HCT116 (cell line): ENCODE measurements around the gene CHRD. TPM values are rescaled to one million over a fixed set of nuclear protein-coding genes. Genes with fewer than 3 reads are reported as not detected.

Experiments
- ATAC-seq: fragments of 200-7000 bp; cut with Tn5 transposase; 2 replicates; pipeline ENCODE4 v1.9.1; 2020; ENCODE audit warnings: mild to moderate bottlenecking, moderate library complexity
- BruUV-seq: library from RNA; stranded (reverse); fragments of 400-500 nt; replicated peaks from 2 replicates; lab custom pipeline; 2021; lab: Mats Ljungman, UMichigan
- CTCF ChIA-PET: fragments of 300-600 bp; sonication (Branson Sonifier 250); formaldehyde crosslinking; loops from one replicate; lab custom pipeline; 2021; ENCODE audit warnings: antibody characterized with exemption; lab: Charles Lee
- POLR2A ChIA-PET: fragments of 300-600, 350-600 bp; sonication (Branson Sonifier 250); formaldehyde crosslinking; loops from one replicate; lab custom pipeline; 2021; ENCODE audit warnings: antibody characterized with exemption; lab: Charles Lee
- RAD21 ChIA-PET, 2 experiments: fragments of 300-600 bp; sonication (Branson Sonifier 250); formaldehyde crosslinking; loops; one replicate each; lab custom pipeline; 2023; ENCODE audit warnings: low total read pairs in 2 of 2; ENCODE audit not compliant: uncharacterized antibody in 2 of 2, unreplicated experiment in 2 of 2, low non-redundant PET in 1 of 2; lab: Charles Lee
- DNase-seq: peaks from one replicate; pipeline ENCODE4 v3.0.0-alpha.2; 2010; ENCODE audit warnings: low read depth, low spot score
- H2AFZ ChIP-seq: fragments of 200-600 bp; shearing (Covaris generic), sonication (generic); 2 replicates; pipeline ENCODE4 v1.6.1; 2017; ENCODE audit warnings: low read depth, mixed run types, mixed read lengths, antibody characterized with exemption, low read length; ENCODE audit not compliant: poor library complexity, severe bottlenecking
- H3K27ac ChIP-seq: 2 replicates; pipeline ENCODE4 v1.5.1; 2012; ENCODE audit warnings: low read depth, low read length
- H3K27me3 ChIP-seq: fragments of 200-600 bp; sonication (generic); 2 replicates; pipeline ENCODE4 v1.6.1; 2016; ENCODE audit warnings: mixed run types, low read length, mixed read lengths; ENCODE audit not compliant: insufficient read depth
- H3K36me3 ChIP-seq, 2 experiments: fragments of 200-500 bp in 1 of 2; fragments of 200-600 bp in 1 of 2; sonication (Bioruptor generic) in 1 of 2; sonication (generic) in 1 of 2; 2 replicates each; pipeline versions ENCODE4 v1.5.1 to v1.6.1; 2014 to 2016; ENCODE audit warnings: low read length in 2 of 2, inconsistent platforms in 1 of 2, mixed read lengths in 1 of 2, mixed run types in 1 of 2; ENCODE audit not compliant: insufficient read depth in 2 of 2, control insufficient read depth in 1 of 2
- H3K4me1 ChIP-seq, 2 experiments: fragments of 200-600 bp in 1 of 2; sonication (generic) in 1 of 2; 2 replicates each; pipeline versions ENCODE4 v1.5.1 to v1.6.1; 2012 to 2017; ENCODE audit warnings: low read length in 2 of 2, inconsistent platforms in 1 of 2, mild to moderate bottlenecking in 1 of 2, mixed read lengths in 1 of 2, mixed run types in 1 of 2, moderate library complexity in 1 of 2; ENCODE audit not compliant: insufficient read depth in 2 of 2, control insufficient read depth in 1 of 2
- H3K4me2 ChIP-seq: fragments of 200-600 bp; sonication (generic); 2 replicates; pipeline ENCODE4 v1.6.1; 2017; ENCODE audit warnings: mixed run types, low read length, mixed read lengths
- H3K4me3 ChIP-seq, 2 experiments: fragments of 200-600 bp in 1 of 2; sonication (generic) in 1 of 2; replicated peaks in 1 of 2; 2 replicates each; pipeline ENCODE4 v1.5.1; 2011 to 2016; ENCODE audit warnings: low read length in 2 of 2, control low read depth in 1 of 2, low read depth in 1 of 2, mild to moderate bottlenecking in 1 of 2, mixed read lengths in 1 of 2, mixed run types in 1 of 2
- H3K79me2 ChIP-seq: fragments of 200-600 bp; sonication (generic); 2 replicates; pipeline ENCODE4 v1.6.1; 2017; ENCODE audit warnings: mild to moderate bottlenecking, mixed run types, low read length, moderate library complexity, mixed read lengths; ENCODE audit not compliant: insufficient read depth
- H3K9ac ChIP-seq: fragments of 200-600 bp; sonication (generic); 2 replicates; pipeline ENCODE4 v1.6.1; 2016; ENCODE audit warnings: low read length, mixed read lengths
- H3K9me2 ChIP-seq: fragments of 200-600 bp; sonication (generic), shearing (Covaris generic); 2 replicates; pipeline ENCODE4 v1.6.1; 2017; ENCODE audit warnings: mixed run types, mild to moderate bottlenecking, moderate library complexity; ENCODE audit not compliant: insufficient read depth
- H3K9me3 ChIP-seq, 2 experiments: fragments of 200-500 bp in 1 of 2; fragments of 200-600 bp in 1 of 2; sonication (Bioruptor generic) in 1 of 2; sonication (generic) in 1 of 2; 2 replicates each; pipeline ENCODE4 v1.6.1; 2014 to 2017; ENCODE audit warnings: low read length in 2 of 2, mixed read lengths in 2 of 2, inconsistent platforms in 1 of 2, low read depth in 1 of 2, mild to moderate bottlenecking in 1 of 2, mixed run types in 1 of 2, moderate library complexity in 1 of 2; ENCODE audit not compliant: control insufficient read depth in 1 of 2, insufficient read depth in 1 of 2
- H4K20me1 ChIP-seq: fragments of 200-600 bp; sonication (generic), shearing (Covaris generic); 2 replicates; pipeline ENCODE4 v1.6.1; 2017; ENCODE audit warnings: mixed run types, mild to moderate bottlenecking, moderate library complexity; ENCODE audit not compliant: insufficient read depth
- ELF1 ChIP-seq: IDR thresholded peaks from 2 replicates; pipeline ENCODE4 v1.6.1; 2012; ENCODE audit warnings: low read depth, borderline replicate concordance
- POLR2A ChIP-seq: IDR thresholded peaks from 2 replicates; pipeline ENCODE4 v1.7.0; 2011; ENCODE audit warnings: borderline replicate concordance; ENCODE audit not compliant: insufficient read depth, insufficient read length; ENCODE audit errors: extremely low read depth
- RAD21 ChIP-seq: IDR thresholded peaks from 2 replicates; pipeline ENCODE4 v1.6.1; 2012; ENCODE audit warnings: low read depth, mild to moderate bottlenecking
- SP1 ChIP-seq: IDR thresholded peaks from 2 replicates; pipeline ENCODE4 v1.6.1; 2012; ENCODE audit warnings: low read depth
- TCF7L2 ChIP-seq: IDR thresholded peaks from 2 replicates; pipeline ENCODE4 v1.7.0; 2011; ENCODE audit warnings: borderline replicate concordance, inconsistent platforms; ENCODE audit not compliant: insufficient read depth, insufficient read length; ENCODE audit errors: extremely low read depth
- ZNF274 ChIP-seq: fragments of 200-500 bp; sonication (Bioruptor generic); IDR thresholded peaks from 2 replicates; pipeline ENCODE4 v1.6.1; 2014; ENCODE audit warnings: mild to moderate bottlenecking, low read depth, low read length, inconsistent platforms
- intact Hi-C: fragments of 100-400 bp; cut with micrococcal nuclease; formaldehyde crosslinking; loops from 2 replicates; pipeline ENCODE4 v1.10.0; 2022
- total RNA-seq: library from RNA; stranded (reverse); gene quantifications from one replicate; pipeline ENCODE4 v1.2.1, GENCODE V29; 2021; ENCODE audit not compliant: unreplicated experiment
- TF ChIP-seq, protein P1 (sequence below): IDR thresholded peaks from 2 replicates; pipeline ENCODE4 v1.6.1; 2012; ENCODE audit warnings: low read depth
- TF ChIP-seq, protein P2 (sequence below): IDR thresholded peaks from 2 replicates; pipeline ENCODE4 v1.6.1; 2011; ENCODE audit warnings: mild to moderate bottlenecking, low read length, moderate library complexity; ENCODE audit not compliant: insufficient replicate concordance; ENCODE audit errors: extremely low read depth

The CHRD gene
- total RNA-seq, 1 experiment from 2014 or later = 8.0 TPM

DNA sequence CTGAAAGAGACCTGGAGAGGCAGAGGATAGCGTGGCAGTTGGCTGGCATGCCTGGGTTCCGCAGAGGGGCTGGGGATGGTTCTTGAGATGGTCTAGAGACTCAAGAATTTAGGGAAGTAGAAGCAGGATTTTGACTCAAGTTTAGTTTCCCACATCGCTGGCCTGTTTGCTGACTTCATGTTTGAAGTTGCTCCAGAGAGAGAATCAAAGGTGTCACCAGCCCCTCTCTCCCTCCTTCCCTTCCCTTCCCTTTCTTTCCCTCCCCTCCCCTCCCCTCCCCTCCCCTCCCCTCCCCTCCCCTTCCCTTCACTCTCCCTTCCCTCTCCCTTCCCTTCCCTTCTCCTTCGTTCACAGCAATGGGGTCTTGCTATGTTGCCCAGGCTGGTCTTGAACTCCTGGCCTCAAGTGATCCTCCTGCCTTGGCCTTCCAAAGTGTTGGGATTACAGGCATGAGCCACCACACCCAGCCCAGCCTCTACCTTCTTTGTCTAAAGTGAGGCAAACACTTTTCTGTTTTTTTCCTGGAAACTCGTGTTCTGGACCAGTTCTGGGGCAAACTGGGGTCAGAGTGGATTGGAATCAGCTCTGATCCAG is 10.2 kb downstream of the CHRD start:
- POLR2A ChIA-PET = no interaction called here
- H3K4me2 ChIP-seq = no peak overlapping the region

More for the DNA sequence above, 10.2 kb downstream of the CHRD start:
- CTCF ChIA-PET = no interaction called here
- no peak overlapping the region for H3K9ac ChIP-seq
- H3K9me2 ChIP-seq = no peaks in the 10 kb centered on the region
- H3K79me2 ChIP-seq = no peaks in the 10 kb centered on the region
- H2AFZ ChIP-seq = no peak overlapping the region
- no peaks in the 10 kb centered on the region for H3K4me1 ChIP-seq
- intact Hi-C loops = no loop called here
- no peak for ATAC-seq
- H3K27me3 ChIP-seq = no peaks in the 10 kb centered on the region
- TF ChIP-seq SP1 = no peak
- TF ChIP-seq ZNF274 = no peak
- no peak for TF ChIP-seq ELF1
- TF ChIP-seq, protein P1, sequence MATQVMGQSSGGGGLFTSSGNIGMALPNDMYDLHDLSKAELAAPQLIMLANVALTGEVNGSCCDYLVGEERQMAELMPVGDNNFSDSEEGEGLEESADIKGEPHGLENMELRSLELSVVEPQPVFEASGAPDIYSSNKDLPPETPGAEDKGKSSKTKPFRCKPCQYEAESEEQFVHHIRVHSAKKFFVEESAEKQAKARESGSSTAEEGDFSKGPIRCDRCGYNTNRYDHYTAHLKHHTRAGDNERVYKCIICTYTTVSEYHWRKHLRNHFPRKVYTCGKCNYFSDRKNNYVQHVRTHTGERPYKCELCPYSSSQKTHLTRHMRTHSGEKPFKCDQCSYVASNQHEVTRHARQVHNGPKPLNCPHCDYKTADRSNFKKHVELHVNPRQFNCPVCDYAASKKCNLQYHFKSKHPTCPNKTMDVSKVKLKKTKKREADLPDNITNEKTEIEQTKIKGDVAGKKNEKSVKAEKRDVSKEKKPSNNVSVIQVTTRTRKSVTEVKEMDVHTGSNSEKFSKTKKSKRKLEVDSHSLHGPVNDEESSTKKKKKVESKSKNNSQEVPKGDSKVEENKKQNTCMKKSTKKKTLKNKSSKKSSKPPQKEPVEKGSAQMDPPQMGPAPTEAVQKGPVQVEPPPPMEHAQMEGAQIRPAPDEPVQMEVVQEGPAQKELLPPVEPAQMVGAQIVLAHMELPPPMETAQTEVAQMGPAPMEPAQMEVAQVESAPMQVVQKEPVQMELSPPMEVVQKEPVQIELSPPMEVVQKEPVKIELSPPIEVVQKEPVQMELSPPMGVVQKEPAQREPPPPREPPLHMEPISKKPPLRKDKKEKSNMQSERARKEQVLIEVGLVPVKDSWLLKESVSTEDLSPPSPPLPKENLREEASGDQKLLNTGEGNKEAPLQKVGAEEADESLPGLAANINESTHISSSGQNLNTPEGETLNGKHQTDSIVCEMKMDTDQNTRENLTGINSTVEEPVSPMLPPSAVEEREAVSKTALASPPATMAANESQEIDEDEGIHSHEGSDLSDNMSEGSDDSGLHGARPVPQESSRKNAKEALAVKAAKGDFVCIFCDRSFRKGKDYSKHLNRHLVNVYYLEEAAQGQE = no peak
- TF ChIP-seq, protein P2, sequence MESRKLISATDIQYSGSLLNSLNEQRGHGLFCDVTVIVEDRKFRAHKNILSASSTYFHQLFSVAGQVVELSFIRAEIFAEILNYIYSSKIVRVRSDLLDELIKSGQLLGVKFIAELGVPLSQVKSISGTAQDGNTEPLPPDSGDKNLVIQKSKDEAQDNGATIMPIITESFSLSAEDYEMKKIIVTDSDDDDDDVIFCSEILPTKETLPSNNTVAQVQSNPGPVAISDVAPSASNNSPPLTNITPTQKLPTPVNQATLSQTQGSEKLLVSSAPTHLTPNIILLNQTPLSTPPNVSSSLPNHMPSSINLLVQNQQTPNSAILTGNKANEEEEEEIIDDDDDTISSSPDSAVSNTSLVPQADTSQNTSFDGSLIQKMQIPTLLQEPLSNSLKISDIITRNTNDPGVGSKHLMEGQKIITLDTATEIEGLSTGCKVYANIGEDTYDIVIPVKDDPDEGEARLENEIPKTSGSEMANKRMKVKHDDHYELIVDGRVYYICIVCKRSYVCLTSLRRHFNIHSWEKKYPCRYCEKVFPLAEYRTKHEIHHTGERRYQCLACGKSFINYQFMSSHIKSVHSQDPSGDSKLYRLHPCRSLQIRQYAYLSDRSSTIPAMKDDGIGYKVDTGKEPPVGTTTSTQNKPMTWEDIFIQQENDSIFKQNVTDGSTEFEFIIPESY = no peak
- TF ChIP-seq POLR2A = no peak
- no peak for TF ChIP-seq RAD21
- TF ChIP-seq TCF7L2 = no peak
- TF ChIP-seq, all 23 proteins: peak for 0
- DNase-seq = no peak
- BruUV-seq = no TSS peak
- no peaks in the 10 kb centered on the region for H4K20me1 ChIP-seq
- H3K27ac ChIP-seq = no peak overlapping the region
- H3K4me3 ChIP-seq = no peak overlapping the region
- H3K9me3 ChIP-seq = no peaks in the 10 kb centered on the region
- no peaks in the 10 kb centered on the region for H3K36me3 ChIP-seq
- RAD21 ChIA-PET = no interaction called here
